GM12873 (cell line): ENCODE results near the gene UTS2.

Experiments
- TF ChIP-seq, protein P1 (sequence below): IDR thresholded peaks from 2 replicates; pipeline ENCODE4 v1.5.1; 2012; ENCODE audit warnings: low read depth, mild to moderate bottlenecking, moderate library complexity, low read length, control low read depth; ENCODE audit not compliant: insufficient read depth; ENCODE audit errors: missing control alignments

Gene UTS2

DNA sequence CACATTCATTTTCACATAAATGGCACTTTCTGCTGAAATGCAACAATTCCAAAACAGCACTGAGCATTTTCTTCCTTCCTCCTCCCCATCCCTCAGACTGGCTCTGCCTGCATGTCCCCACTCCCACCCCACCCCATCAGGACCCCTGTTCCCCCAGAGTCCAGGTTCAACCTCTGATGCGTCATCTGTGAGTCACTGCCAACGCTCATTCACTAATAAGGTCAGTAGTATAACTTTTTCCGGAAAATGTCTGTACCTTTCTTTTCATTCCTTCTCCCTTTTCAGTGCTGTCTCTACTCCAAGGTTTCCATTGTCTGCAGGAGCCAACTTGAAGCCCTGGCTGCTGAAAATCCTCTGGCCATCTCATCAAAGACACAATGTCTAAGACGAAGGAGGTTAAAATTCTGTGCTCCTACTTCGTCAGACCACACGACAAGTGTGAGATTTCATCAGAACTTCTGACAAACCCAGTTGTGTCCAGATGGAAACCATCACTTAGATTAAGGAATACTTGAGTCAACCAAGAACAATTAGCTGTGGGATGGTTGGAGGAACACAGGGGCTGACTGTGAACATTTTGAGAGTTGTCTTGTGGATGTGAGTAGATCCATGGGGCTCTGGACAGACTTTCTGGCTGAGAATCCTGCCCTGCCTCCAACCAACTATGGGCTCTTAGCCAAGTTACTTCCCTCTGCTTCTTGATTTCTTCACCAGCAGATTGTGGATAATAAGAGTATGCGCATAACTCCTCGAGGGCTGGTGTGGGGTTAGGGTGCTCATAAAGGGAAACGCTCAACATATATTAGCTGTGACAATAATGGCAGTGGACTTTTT lies 35.6 kb upstream of the UTS2 start:
- TF ChIP-seq, protein P1, sequence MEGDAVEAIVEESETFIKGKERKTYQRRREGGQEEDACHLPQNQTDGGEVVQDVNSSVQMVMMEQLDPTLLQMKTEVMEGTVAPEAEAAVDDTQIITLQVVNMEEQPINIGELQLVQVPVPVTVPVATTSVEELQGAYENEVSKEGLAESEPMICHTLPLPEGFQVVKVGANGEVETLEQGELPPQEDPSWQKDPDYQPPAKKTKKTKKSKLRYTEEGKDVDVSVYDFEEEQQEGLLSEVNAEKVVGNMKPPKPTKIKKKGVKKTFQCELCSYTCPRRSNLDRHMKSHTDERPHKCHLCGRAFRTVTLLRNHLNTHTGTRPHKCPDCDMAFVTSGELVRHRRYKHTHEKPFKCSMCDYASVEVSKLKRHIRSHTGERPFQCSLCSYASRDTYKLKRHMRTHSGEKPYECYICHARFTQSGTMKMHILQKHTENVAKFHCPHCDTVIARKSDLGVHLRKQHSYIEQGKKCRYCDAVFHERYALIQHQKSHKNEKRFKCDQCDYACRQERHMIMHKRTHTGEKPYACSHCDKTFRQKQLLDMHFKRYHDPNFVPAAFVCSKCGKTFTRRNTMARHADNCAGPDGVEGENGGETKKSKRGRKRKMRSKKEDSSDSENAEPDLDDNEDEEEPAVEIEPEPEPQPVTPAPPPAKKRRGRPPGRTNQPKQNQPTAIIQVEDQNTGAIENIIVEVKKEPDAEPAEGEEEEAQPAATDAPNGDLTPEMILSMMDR = no peak

DNA sequence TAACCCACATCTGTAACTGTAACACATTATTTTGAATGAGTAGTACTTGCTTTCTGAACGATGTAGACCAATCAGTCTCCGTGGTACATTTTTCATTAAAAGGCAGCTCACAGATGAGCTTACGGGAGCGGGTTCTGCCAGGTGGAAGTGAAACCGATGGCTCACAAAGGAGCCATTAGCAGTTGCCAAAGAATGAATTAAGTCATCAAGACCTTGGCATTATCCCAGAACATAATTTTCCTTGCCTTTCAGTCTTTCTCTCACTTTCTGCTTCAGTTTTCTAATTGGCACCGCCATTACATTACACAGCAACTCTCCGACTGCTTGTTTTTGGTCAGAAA lies 33.5 kb upstream of the UTS2 start:
- TF ChIP-seq, protein P1 = no peak

- TF ChIP-seq, protein P1 = no peak
Observed at GRCh38 chr1:7885513-7886404, 32.9 kb upstream of the UTS2 start.

DNA sequence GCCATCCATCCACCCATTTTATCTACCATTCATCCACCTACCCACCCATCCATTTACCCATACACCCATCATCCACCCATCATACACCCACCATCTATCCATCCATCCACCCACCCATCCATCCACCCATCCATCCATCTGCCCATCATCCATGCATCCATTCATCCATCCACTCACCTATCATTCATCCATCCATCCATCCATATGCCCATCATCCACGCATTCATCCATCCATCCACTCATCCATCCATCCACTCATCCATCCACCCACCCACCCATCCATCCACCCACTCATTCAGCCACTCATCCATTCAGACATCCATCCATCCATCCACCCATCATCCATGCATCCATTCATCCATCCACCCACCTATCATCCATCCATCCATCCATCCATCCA lies 31.9 kb upstream of the UTS2 start:
- TF ChIP-seq, protein P1 = no peak

- TF ChIP-seq, protein P1 = no peak
Observed at GRCh38 chr1:7879228-7879627, 26.4 kb upstream of the UTS2 start.

DNA sequence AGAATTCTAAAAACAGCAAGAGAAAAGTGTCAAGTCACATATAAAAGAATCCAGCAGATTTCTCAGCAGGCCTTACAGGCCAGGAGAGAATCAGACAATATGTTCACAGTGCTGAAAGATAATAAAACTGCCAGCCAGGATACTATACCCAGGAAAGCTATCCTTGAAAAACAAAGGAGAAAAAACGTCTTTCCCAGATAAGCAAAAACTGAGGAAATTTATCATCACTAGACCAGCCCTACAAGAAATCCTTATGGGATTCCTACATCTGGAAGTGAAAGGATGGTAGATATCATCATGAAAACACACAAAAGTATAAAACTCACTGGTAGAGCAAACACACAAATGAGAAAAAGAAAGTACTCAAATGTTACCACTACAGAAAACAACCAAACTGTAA lies 25.2 kb upstream of the UTS2 start:
- TF ChIP-seq, protein P1 = no peak
